NCI-H146 treated with DMSO at 0.1 percent for 48 hours (cell line): ENCODE data around the gene MYOM3.

Experiments used
- DNase-seq: peaks from one replicate; lab custom pipeline; 2025; ENCODE audit not compliant: unreplicated experiment; lab: John Stamatoyannopoulos, UW

Gene MYOM3

DNA sequence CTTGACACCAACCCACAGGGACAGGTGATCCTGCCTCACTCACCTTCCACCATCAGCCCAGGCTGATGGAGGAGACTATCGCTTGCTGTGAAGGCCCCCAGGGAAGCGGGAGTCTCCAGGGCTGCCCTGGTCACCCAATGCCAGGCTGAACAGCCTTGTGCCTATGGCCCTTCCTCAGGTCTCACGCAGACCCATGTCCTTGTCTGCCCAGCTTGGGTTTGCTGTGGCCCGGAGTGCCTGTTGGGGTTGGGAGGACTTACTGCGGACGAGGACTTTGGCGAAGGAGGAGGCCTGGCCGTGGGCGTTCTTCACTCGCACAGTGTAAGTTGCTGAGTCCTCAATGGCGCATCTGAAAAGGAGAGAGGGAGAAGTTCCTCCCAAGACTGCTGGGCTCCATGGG, 14.3 kb downstream of the MYOM3 start:
- no peak for DNase-seq

GRCh38 chr1:24096739-24097103, 15.2 kb downstream of the MYOM3 start:
- DNase-seq: no peak

DNA sequence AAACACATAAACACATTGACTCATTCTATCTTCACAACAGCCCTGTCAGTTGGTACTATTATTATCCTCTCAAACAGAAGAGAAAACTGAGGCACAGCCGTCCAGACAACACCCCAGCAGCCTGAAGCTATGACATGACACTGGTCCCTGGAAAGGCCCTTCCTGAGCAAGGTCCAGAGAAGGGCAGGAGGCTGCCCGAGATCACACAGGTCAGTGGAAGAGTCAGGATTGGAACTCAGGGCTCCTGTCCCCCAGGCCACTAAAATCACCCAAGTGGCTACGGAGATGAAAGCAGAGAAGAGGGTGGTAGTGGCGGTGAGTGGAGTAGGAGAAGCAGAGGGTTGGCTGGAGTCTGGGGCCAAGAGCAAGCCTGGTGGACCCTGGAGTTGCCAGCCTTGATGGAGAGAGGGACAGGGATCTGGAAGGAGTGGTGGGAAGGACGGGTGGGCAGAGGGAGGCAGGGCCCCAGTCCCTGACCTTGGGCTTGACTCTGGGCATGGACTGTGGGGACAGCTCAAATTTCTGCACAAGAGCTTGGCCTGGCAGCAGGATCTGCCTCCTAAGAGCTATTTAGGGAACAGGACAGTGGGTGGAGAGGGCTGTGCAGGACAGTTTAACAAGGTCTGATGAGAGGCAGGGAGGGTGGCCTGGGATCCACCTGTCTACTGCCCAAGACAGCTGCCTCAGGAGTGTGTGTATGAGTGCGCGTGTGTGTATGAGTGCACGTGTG, 15.8 kb downstream of the MYOM3 start:
- DNase-seq: no peak

DNA sequence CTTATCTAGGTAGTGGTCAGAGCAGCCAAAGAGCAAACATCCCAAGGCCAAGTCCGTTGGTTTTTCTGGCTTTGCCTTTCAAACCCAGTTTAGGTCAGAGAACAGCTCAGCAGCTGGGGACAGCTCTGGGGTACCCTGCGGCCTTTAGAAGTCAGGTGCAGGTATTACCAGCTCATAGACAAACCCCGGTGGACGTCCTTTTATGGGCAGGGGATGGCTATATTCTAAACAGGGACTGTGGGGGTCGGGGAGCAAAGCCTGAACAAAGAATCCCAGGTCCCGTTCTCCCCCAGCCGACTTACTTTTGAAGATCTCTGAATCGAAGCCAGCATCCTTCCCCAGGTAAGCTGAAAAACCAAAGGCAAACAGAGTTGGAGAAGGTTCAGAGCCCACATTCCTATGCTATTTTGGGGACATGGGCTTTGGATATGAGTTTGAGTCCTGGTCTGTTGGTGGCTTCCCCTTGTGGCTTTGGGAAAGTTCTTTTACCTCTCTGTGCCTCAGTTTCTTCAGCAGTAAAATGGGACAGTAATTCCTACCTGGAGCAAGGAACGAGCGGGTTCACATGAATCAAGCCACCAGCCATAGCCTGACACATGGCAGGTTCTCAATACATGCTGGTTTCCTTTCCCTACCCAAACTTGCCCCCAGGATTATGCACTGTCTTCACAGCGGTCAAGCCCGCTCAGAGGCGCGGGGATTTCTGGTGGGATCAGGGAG, 16.6 kb downstream of the MYOM3 start:
- no peak for DNase-seq

- DNase-seq: no peak
Measured at GRCh38 chr1:24094554-24094953, 17.4 kb downstream of the MYOM3 start.

- DNase-seq: no peak
Measured at GRCh38 chr1:24093732-24094131, 18.2 kb downstream of the MYOM3 start.

- DNase-seq: no peak
Measured at GRCh38 chr1:24092979-24093378, 19.0 kb downstream of the MYOM3 start.

DNA sequence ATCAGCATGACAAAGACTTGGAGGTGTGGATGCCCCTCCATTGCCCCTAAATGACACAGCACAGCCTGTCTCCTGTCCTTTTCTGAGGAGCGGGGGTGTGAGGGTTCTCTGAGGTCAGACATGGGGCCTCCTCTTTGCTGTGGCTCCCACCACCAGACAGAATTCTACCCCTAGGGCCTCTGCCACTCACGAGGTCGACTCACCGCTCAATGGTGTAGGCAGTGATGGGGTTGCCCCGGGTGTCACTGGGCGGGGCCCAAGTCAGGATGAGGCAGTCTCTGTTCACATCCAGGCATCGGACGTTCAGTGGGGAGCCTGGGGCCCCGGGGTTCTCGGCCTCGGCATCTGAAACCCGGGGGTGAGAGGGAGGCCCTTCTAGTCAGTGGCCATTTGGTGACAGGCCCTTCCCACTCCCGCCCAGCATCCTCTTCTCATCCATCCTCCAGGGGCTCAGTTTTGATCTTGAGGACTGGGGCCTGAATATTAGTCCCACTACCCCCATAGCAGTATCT, 19.9 kb downstream of the MYOM3 start:
- no peak for DNase-seq

GRCh38 chr1:24090736-24091135, 21.2 kb downstream of the MYOM3 start:
- DNase-seq: no peak

DNA sequence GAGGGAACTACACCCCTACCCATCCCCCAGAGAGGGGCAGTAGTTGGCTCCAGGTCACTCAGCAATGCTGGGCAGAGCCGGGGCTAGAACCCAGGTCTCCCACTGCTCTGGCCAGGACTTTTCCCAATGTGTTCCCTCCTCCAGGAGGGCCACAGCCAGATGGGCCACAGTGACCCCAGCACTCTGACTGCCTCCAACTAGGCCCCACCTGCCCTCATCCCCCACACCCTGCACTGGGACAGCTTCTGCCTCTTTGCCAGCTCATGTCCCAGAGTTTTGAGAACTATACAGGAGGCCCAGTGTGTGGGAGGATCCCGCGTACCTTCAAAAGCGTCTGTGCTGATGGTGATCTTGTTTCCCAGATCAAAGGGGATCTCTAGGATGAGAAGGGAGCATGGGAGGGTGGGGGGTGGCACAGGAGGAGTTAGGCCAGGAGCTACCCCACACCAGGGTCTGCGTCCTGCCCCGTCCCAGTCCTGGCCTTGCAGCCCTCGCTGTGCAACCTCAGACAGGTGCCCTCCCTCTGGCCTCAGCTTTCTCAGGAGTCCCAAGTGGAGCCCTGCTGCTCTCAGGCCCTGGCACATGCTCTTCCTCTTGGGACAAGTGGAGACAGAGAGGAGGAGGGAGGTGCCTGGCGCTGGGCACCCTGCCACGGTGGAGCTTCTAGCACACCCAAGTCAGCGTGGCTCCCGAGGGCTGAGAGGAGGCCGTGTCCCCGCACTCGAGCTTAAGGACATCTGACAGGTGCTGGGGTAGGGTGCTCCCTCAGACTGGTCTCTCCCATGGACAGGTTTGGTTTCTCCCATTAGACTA, 22.0 kb downstream of the MYOM3 start:
- DNase-seq: no peak

DNA sequence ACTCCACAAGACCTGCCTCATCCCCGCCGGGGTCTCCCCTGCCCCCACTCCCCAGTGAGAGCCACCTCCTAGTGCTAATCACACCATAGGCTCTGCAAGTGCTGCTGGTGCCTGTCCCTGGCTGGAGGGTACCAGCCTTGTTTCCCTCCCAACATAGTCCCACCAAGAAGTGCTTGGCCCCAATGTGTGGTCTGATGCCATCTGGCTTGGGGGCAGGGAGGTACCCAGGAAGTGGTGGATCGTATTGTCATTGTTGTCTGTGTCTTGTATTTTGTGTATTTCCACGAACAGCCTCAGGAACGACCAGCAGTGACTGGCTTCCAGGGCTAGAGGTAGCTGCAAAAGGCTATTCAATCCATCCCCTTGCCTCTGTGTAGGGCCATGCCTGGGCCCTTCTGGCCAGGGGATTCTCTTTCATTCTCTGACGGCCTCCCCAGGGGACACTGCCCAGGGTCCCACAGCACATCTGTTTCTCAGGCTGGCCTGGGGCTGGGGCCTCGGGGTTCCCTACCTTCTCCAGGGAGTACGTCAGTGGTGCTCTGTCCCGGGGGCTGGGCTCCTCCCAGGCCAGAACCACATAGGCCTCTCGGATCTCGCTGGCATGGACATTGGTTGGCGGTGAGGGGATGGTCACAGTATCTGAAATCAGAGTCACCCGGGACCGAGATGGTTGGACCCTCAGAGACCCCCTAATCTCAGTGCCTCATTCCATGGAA, 22.8 kb downstream of the MYOM3 start:
- DNase-seq: no peak

GRCh38 chr1:24086466-24086865, 25.5 kb downstream of the MYOM3 start:
- DNase-seq: no peak

DNA sequence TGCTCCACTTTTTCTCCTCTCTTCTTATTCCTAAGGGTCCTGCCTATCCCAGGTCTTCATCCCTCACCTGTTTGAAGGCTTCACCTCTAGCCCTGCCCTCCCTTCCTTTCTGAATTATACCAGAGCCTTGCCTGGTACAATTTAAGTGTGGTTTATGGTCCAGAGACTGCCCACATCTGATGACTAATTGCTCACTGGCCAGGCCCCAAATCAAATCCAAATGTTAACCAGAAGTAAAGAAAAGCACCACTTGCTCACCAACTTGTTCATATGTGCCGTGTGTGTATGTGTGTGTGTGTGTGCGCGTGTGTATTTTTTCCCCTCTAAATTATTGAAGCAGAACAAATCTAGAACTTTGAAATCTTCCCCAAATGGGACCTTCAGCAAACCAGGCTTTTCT, 26.4 kb downstream of the MYOM3 start:
- DNase-seq: no peak

DNA sequence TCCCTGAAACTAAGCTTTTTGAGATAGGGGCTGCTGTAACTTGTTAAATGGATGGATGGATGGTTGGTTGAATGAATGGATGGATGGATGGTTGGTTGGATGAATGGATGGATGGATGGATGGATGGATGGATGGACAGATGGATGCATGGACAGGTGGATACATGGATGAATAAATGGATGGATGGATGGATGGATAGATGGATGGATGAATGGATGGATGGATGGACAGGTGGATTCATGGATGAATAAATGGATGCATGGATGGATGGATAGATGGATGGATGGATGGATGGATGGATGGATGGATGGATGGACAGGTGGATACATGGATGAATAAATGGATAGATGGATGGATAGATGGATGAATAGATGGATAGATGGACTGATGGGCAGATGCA, 26.9 kb downstream of the MYOM3 start:
- no peak for DNase-seq

GRCh38 chr1:24084050-24084449, 27.9 kb downstream of the MYOM3 start:
- DNase-seq: no peak

DNA sequence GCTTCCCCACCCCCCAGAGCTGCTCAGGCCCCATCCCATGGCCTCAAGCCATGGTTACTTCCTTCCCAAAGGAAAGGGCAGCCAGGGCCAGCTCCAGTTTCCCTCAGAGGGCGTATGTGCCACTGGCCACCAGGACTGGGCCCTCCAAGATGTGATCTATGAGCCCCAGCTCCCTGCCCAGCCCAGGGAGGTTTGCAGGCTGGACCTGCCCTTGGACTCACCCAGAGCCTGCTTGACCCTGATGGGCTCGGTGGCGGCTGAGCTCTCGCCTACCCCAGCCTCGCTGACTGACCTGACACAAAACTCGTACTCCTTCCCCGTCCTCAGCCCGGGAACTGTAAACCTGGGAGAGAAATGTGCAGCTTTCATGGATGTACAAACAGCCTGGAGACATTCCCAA, 29.6 kb downstream of the MYOM3 start:
- DNase-seq: no peak

DNA sequence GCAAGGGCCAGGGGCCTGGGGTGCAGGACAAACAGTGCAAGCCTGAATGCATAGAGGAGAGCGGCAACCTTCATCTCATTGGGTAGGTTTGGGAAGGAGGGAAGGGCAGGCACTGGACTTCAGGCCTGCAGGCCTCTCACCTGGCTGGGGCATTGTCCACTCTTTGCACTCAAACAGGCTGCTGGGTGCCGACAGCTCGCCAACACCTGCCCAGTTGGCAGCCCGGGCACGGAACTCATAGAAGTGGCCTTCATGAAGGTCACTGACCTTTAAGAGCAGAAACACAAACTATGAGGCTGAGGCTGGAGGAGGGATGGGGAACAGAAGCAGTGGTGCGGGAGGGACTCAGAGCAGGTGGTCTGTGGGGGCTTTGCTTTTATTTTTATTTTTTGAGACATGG, 30.7 kb downstream of the MYOM3 start:
- no peak for DNase-seq

DNA sequence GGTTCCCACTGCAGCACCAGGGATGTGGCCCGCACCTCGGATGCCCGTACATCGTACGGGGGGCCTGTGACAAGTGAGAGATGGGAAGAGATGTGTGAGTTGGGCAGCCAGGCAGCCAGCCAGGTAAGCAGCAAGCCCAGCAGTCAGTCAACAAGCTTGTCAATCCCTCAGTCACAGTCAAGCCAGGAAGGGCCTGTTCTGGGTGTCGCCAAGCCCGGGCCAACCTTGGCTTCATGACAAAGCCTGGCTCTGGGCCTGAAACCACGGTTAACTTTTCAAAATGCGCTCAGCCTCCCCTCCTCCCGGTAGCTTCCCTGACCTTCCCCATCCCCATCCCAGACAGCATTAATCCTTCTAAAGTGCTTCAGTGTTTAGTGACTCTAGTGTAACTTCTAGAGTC, 31.8 kb downstream of the MYOM3 start:
- DNase-seq: no peak

DNA sequence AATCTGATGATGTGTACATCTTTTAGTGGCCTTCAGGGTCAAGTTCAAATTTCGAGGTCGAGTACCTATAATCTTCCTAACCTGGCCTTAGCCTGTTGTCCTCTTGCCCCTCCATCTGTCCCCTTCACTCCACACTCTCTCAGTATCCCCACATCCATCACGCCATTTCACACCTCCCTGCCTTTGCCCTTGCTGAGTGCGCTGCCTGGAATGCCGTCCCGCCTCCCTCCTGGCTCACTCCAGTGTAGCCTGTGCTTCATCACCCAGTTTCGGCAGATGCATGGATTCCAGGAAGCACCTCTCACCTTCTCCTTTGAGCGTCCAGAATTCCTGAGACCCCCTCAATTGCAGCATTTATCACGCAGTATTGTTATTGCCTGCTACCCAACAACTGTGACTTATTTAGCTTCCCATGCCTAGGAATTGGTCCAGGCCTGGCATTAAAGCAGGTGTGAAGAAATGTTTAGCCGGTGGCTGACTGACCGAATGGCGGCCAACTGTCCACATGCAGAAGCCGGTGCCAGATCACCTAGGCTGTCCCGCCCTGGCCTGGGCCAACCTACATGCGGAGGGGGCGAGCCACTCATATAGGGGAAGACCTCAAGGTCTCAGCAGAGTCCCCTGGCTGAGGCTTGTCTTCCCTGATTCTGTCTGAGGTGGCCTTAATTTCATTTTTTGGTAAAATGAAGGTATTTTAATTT, 34.5 kb downstream of the MYOM3 start:
- DNase-seq: no peak

GRCh38 chr1:24075946-24076345, 36.0 kb downstream of the MYOM3 start:
- DNase-seq: no peak

DNA sequence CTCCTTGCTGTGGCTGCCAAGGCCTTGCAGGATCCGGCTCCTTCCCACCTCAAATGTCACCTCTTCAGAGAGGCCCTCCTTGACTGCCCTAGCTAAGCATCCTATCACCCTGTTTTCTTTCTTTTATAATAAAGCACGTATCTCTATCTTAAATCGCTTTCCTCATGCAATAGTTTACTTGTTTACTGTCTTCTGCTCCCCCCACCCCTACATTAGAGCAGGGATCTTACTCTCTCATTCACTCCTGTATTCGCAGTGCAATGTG, 36.4 kb downstream of the MYOM3 start:
- DNase-seq: no peak
